GM20431 (cell line): ENCODE results near the gene SLC24A4.

ENCODE experiments used
- in situ Hi-C: fragments of 300-500 bp; cut with MseI, MboI; formaldehyde crosslinking; loops from one replicate; pipeline ENCODE4 v1.15.0; 2020; ENCODE audit warnings: low sequenced_read_pairs; ENCODE audit not compliant: unreplicated experiment

The SLC24A4 gene

GRCh38 chr14:92360651-92361370 is 37.8 kb downstream of the SLC24A4 start:
- in situ Hi-C loops = no loop called here

- in situ Hi-C loops = no loop called here
Measured at GRCh38 chr14:92362781-92363235, 39.8 kb downstream of the SLC24A4 start.

GRCh38 chr14:92366237-92366636 is 43.3 kb downstream of the SLC24A4 start:
- in situ Hi-C loops = no loop called here

GRCh38 chr14:92368001-92368400 is 45.0 kb downstream of the SLC24A4 start:
- in situ Hi-C loops = no loop called here

GRCh38 chr14:92369097-92369496 is 46.1 kb downstream of the SLC24A4 start:
- in situ Hi-C loops = no loop called here

- in situ Hi-C loops = no loop called here
Measured at GRCh38 chr14:92372230-92372629, 49.3 kb downstream of the SLC24A4 start.

- in situ Hi-C loops = no loop called here
Measured at GRCh38 chr14:92373336-92373735, 50.4 kb downstream of the SLC24A4 start.

GRCh38 chr14:92380131-92380530 is 57.2 kb downstream of the SLC24A4 start:
- in situ Hi-C loops = no loop called here

- in situ Hi-C loops = no loop called here
Measured at GRCh38 chr14:92380582-92380981, 57.6 kb downstream of the SLC24A4 start.

GRCh38 chr14:92382677-92383076 is 59.7 kb downstream of the SLC24A4 start:
- in situ Hi-C loops = no loop called here

- in situ Hi-C loops = no loop called here
Measured at GRCh38 chr14:92383805-92384204, 60.8 kb downstream of the SLC24A4 start.

GRCh38 chr14:92384461-92385133 is 61.6 kb downstream of the SLC24A4 start:
- in situ Hi-C loops = no loop called here

GRCh38 chr14:92385561-92385960 is 62.6 kb downstream of the SLC24A4 start:
- in situ Hi-C loops = no loop called here

- in situ Hi-C loops = no loop called here
Measured at GRCh38 chr14:92386165-92386564, 63.2 kb downstream of the SLC24A4 start.

- in situ Hi-C loops = no loop called here
Measured at GRCh38 chr14:92386637-92387036, 63.7 kb downstream of the SLC24A4 start.

- in situ Hi-C loops = no loop called here
Measured at GRCh38 chr14:92387578-92387977, 64.6 kb downstream of the SLC24A4 start.

- in situ Hi-C loops = no loop called here
Measured at GRCh38 chr14:92389598-92390158, 66.7 kb downstream of the SLC24A4 start.

- in situ Hi-C loops = no loop called here
Measured at GRCh38 chr14:92391726-92392125, 68.8 kb downstream of the SLC24A4 start.

- in situ Hi-C loops = no loop called here
Measured at GRCh38 chr14:92392711-92393110, 69.7 kb downstream of the SLC24A4 start.

GRCh38 chr14:92397150-92397952 is 74.4 kb downstream of the SLC24A4 start:
- in situ Hi-C loops = no loop called here
